ENCODE data around the gene SPOP. TPM values are rescaled to one million over a fixed set of nuclear protein-coding genes. Genes with fewer than 3 reads are reported as not detected.

SPOP gene
- total and polyA plus RNA-seq, 2 of the 4 experiments (the other 2 are of a cell fraction) = 24.9 to 47.5 TPM

GRCh38 chr17:49577650-49577934, 100.3 kb downstream of the SPOP start:
- DNase-seq (no peak), ATAC-seq (ENCODE audit: low read depth) (no peak)
- Histone ChIP-seq H3K23ac (ENCODE audit: low read depth, low read length) (no peak overlapping the region; the same call in 1 of the 2 replicates), H2BK5ac (ENCODE audit: low read depth, low read length, poor library complexity, severe bottlenecking) (no peak overlapping the region), H3K9me1 (ENCODE audit: insufficient read depth, low read length) (no peaks in the 10 kb centered on the region), H2AFZ (replicated peaks; ENCODE audit: low read length, poor library complexity) (no peak overlapping the region), H3K36me3 (ENCODE audit: control insufficient read depth, insufficient read depth, low read length) (no peaks in the 10 kb centered on the region), H2BK120ac (ENCODE audit: low read depth, low read length) (no peak overlapping the region), H2AK5ac (ENCODE audit: low read depth, low read length) (no peak overlapping the region), H3K9ac (ENCODE audit: low read depth, low read length) (no peak overlapping the region), H4K8ac (ENCODE audit: low read depth in 2 of 2, low read length in 2 of 2) (no peak overlapping the region), H2AK9ac (replicated peaks; ENCODE audit: low read depth, low read length, poor library complexity) (no peak overlapping the region), H3K56ac (ENCODE audit: extremely low read depth, insufficient read depth, low read length) (no peak overlapping the region), H4K20me1 (ENCODE audit: insufficient read depth, low read length) (no peaks in the 10 kb centered on the region; the same call in 1 of the 2 replicates), H3K4me3 (ENCODE audit: insufficient read depth, low read depth, low read length) (no peak overlapping the region), H4K5ac (ENCODE audit: low read depth, low read length) (no peak overlapping the region), H3K27me3 (ENCODE audit: control insufficient read depth, insufficient read depth, low read length) (peaks cover 43% of the 10 kb centered on the region), H2BK15ac (ENCODE audit: low read depth, low read length) (no peak overlapping the region), H2BK20ac (ENCODE audit: low read depth, low read length) (no peak overlapping the region), H3K4me1 (ENCODE audit: control insufficient read depth, insufficient read depth, low read length) (peaks cover 4% of the 10 kb centered on the region), H3K9me3 (ENCODE audit: control insufficient read depth, insufficient read depth, low read length) (no peaks in the 10 kb centered on the region), H3K79me1 (ENCODE audit: low read depth in 1 of 2, low read length in 2 of 2) (no peaks in the 10 kb centered on the region), H3K18ac (ENCODE audit: low read depth, low read length) (no peak overlapping the region), H4K91ac (ENCODE audit: insufficient read depth, low read depth, low read length) (no peak overlapping the region), H3K27ac (ENCODE audit: insufficient read depth, low read length) (no peak overlapping the region), H3K14ac (replicated peaks; ENCODE audit: low read depth, low read length) (no peak overlapping the region), H3K4ac (ENCODE audit: low read depth, low read length) (no peak overlapping the region), H3K4me2 (ENCODE audit: low read depth, low read length) (no peak overlapping the region)
- TF ChIP-seq, protein P1, sequence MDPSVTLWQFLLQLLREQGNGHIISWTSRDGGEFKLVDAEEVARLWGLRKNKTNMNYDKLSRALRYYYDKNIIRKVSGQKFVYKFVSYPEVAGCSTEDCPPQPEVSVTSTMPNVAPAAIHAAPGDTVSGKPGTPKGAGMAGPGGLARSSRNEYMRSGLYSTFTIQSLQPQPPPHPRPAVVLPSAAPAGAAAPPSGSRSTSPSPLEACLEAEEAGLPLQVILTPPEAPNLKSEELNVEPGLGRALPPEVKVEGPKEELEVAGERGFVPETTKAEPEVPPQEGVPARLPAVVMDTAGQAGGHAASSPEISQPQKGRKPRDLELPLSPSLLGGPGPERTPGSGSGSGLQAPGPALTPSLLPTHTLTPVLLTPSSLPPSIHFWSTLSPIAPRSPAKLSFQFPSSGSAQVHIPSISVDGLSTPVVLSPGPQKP (IDR thresholded peaks at IDR 0.05; ENCODE audit: borderline replicate concordance, low read depth, low read length) = no peak
- TF ChIP-seq MAZ (IDR thresholded peaks at IDR 0.05; ENCODE audit: borderline replicate concordance, low read depth, low read length) (no peak), CEBPB (IDR thresholded peaks at IDR 0.05; ENCODE audit: low read depth, low read length) (no peak), SMC3 (IDR thresholded peaks at IDR 0.05; ENCODE audit: low read depth, low read length) (no peak), CHD1 (IDR thresholded peaks at IDR 0.05; ENCODE audit: low read depth, low read length) (no peak), MXI1 (IDR thresholded peaks at IDR 0.05; ENCODE audit: borderline replicate concordance, low read depth, low read length) (no peak), RAD21 (IDR thresholded peaks at IDR 0.05; ENCODE audit: low read length) (no peak), RCOR1 (IDR thresholded peaks at IDR 0.05; ENCODE audit: insufficient replicate concordance, low read length) (no peak), NFE2L2 (IDR thresholded peaks at IDR 0.05; ENCODE audit: low read depth, low read length) (no peak), USF2 (IDR thresholded peaks at IDR 0.05; ENCODE audit: low read depth, low read length) (no peak)
- TF ChIP-seq, protein P2, sequence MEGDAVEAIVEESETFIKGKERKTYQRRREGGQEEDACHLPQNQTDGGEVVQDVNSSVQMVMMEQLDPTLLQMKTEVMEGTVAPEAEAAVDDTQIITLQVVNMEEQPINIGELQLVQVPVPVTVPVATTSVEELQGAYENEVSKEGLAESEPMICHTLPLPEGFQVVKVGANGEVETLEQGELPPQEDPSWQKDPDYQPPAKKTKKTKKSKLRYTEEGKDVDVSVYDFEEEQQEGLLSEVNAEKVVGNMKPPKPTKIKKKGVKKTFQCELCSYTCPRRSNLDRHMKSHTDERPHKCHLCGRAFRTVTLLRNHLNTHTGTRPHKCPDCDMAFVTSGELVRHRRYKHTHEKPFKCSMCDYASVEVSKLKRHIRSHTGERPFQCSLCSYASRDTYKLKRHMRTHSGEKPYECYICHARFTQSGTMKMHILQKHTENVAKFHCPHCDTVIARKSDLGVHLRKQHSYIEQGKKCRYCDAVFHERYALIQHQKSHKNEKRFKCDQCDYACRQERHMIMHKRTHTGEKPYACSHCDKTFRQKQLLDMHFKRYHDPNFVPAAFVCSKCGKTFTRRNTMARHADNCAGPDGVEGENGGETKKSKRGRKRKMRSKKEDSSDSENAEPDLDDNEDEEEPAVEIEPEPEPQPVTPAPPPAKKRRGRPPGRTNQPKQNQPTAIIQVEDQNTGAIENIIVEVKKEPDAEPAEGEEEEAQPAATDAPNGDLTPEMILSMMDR (conservative IDR thresholded peaks at IDR 0.05; ENCODE audit: low read depth, low read length) = no peak
- ChIA-PET CTCF (no interaction called here), POLR2A (ENCODE audit: unreplicated experiment) (no interaction called here)
- no TSS peak for BruUV-seq (replicated peaks)
- in situ Hi-C loops (cut with MboI; ENCODE audit: low sequenced_read_pairs) (no loop called here), dilution Hi-C loops (cut with HindIII; ENCODE audit: low sequenced_read_pairs, unreplicated experiment) (no loop called here), intact Hi-C loops (cut with micrococcal nuclease) (no loop called here)
- WGBS, 2 experiments (ENCODE audit: extremely low coverage in 2 of 2, insufficient read length in 1 of 2) = no CpG with 5 or more reads among the region's 3 CpGs
